Endothelial cell of umbilical vein (primary cell): ENCODE measurements around the gene BSND. TPM values are rescaled to one million over a fixed set of nuclear protein-coding genes. Genes with fewer than 3 reads are reported as not detected.

Experiments
- BruUV-seq: library from RNA; stranded (reverse); fragments of 400-500 nt; replicated peaks from 2 replicates; lab custom pipeline; 2021; lab: Mats Ljungman, UMichigan
- CTCF ChIA-PET: fragments of 300-600, 350-600 bp; sonication (Branson Sonifier 250); formaldehyde crosslinking; loops from one replicate; lab custom pipeline; 2021; ENCODE audit warnings: antibody characterized with exemption, inconsistent platforms; lab: Charles Lee
- POLR2A ChIA-PET: fragments of 300-600, 350-600 bp; sonication (Branson Sonifier 250); formaldehyde crosslinking; loops from one replicate; lab custom pipeline; 2021; ENCODE audit warnings: antibody characterized with exemption, inconsistent platforms; lab: Charles Lee
- DNase-seq: peaks from one replicate; pipeline ENCODE4 v3.0.0-alpha.2; 2011; ENCODE audit warnings: low read depth, low spot score
- FAIRE-seq: peaks from 2 replicates; lab custom pipeline; 2011; peaks lifted over from hg19 to GRCh38; lab: Jason Lieb, UNC
- H2AFZ ChIP-seq: 2 replicates; pipeline ENCODE4 v1.6.0; 2012; ENCODE audit warnings: low read depth, low read length, control low read depth, inconsistent platforms
- H3K27ac ChIP-seq: 2 replicates; pipeline ENCODE4 v1.5.1; 2011; ENCODE audit warnings: low read depth, mild to moderate bottlenecking, control low read depth, low read length, moderate library complexity; ENCODE audit not compliant: insufficient read depth
- H3K27me3 ChIP-seq, 2 experiments: 2 replicates each; pipeline versions ENCODE4 v1.6.0 to v1.6.1; 2011; ENCODE audit warnings: low read length in 2 of 2, mixed read lengths in 1 of 2; ENCODE audit not compliant: control insufficient read depth in 2 of 2, insufficient read depth in 2 of 2
- H3K36me3 ChIP-seq, 2 experiments: 2 replicates in 1 of 2; 3 replicates in 1 of 2; pipeline ENCODE4 v1.5.1; 2011; ENCODE audit warnings: low read length in 2 of 2, mild to moderate bottlenecking in 1 of 2, moderate library complexity in 1 of 2; ENCODE audit not compliant: control insufficient read depth in 2 of 2, insufficient read depth in 2 of 2; ENCODE audit errors: extremely low read depth in 1 of 2
- H3K4me1 ChIP-seq: 3 replicates; pipeline ENCODE4 v1.5.1; 2011; ENCODE audit warnings: mild to moderate bottlenecking, low read length; ENCODE audit not compliant: control insufficient read depth, insufficient read depth; ENCODE audit errors: extremely low read depth
- H3K4me2 ChIP-seq: 2 replicates; pipeline ENCODE4 v1.6.1; 2011; ENCODE audit warnings: low read length, control low read depth, mixed read lengths; ENCODE audit not compliant: insufficient read depth
- H3K4me3 ChIP-seq, 3 experiments: fragments of 200-600 bp in 1 of 3; sonication (generic), shearing (Covaris generic) in 1 of 3; replicated peaks in 1 of 3; 2 replicates each; pipeline ENCODE4 v1.5.1; 2011 to 2016; ENCODE audit warnings: control low read depth in 3 of 3, low read length in 3 of 3, mild to moderate bottlenecking in 2 of 3, inconsistent platforms in 1 of 3, low read depth in 1 of 3, moderate library complexity in 1 of 3; ENCODE audit not compliant: insufficient read depth in 1 of 3
- H3K79me2 ChIP-seq: 2 replicates; pipeline ENCODE4 v1.6.0; 2012; ENCODE audit warnings: low read length, inconsistent platforms; ENCODE audit not compliant: control insufficient read depth, insufficient read depth
- H3K9ac ChIP-seq: replicated peaks from 2 replicates; pipeline ENCODE3; 2011; ENCODE audit warnings: low read length, control low read depth; ENCODE audit not compliant: insufficient read depth; ENCODE audit errors: extremely low read depth
- H3K9me1 ChIP-seq: replicated peaks from 3 replicates; pipeline ENCODE4 v1.6.0; 2011; ENCODE audit warnings: mild to moderate bottlenecking, low read length; ENCODE audit not compliant: control insufficient read depth, insufficient read depth; ENCODE audit errors: extremely low read depth
- H3K9me3 ChIP-seq: replicated peaks from 2 replicates; pipeline ENCODE4 v1.5.1; 2012; ENCODE audit warnings: low read length, inconsistent platforms; ENCODE audit not compliant: control insufficient read depth, insufficient read depth
- H4K20me1 ChIP-seq: replicated peaks from 2 replicates; pipeline ENCODE3; 2011; ENCODE audit warnings: mild to moderate bottlenecking, low read length; ENCODE audit not compliant: control insufficient read depth, insufficient read depth; ENCODE audit errors: extremely low read depth
- CTCF ChIP-seq, 2 donors: IDR thresholded peaks; 1 replicate in 1 of 2; 2 replicates in 1 of 2; pipeline ENCODE4 v1.5.1; 2011; ENCODE audit warnings: low read length in 2 of 2, mild to moderate bottlenecking in 2 of 2, moderate library complexity in 2 of 2, control low read depth in 1 of 2, inconsistent platforms in 1 of 2, low read depth in 1 of 2; ENCODE audit not compliant: insufficient read depth in 1 of 2; ENCODE audit errors: extremely low read depth in 1 of 2
- EZH2 ChIP-seq: IDR thresholded peaks from 2 replicates; pipeline ENCODE4 v1.6.1; 2012; ENCODE audit warnings: borderline replicate concordance, low read depth, mild to moderate bottlenecking, moderate library complexity, low read length, inconsistent platforms; ENCODE audit not compliant: severe bottlenecking
- FOS ChIP-seq: IDR thresholded peaks from 2 replicates; pipeline ENCODE4 v1.6.1; 2011; ENCODE audit warnings: mild to moderate bottlenecking, low read length, moderate library complexity, borderline replicate concordance; ENCODE audit not compliant: insufficient read depth
- GATA2 ChIP-seq: IDR thresholded peaks from 2 replicates; pipeline ENCODE4 v1.7.0; 2011; ENCODE audit warnings: low read depth, mild to moderate bottlenecking, moderate library complexity, mixed read lengths, low read length; ENCODE audit not compliant: insufficient read length, insufficient read depth
- JUN ChIP-seq: IDR thresholded peaks from 2 replicates; pipeline ENCODE4 v1.6.1; 2011; ENCODE audit warnings: borderline replicate concordance, low read depth; ENCODE audit not compliant: insufficient read length, insufficient read depth
- MAX ChIP-seq: IDR thresholded peaks from 2 replicates; pipeline ENCODE4 v1.6.1; 2011; ENCODE audit not compliant: insufficient read depth, insufficient read length
- MYC ChIP-seq: IDR thresholded peaks from one replicate; pipeline ENCODE4 v1.6.1; 2011; ENCODE audit warnings: mild to moderate bottlenecking, low read depth, low read length
- POLR2A ChIP-seq: IDR thresholded peaks from 2 replicates; pipeline ENCODE4 v1.6.1; 2012; ENCODE audit warnings: low read depth, mild to moderate bottlenecking, control low read depth, low read length
- POLR2AphosphoS5 ChIP-seq: IDR thresholded peaks from 2 replicates; pipeline ENCODE4 v1.6.1; 2012; ENCODE audit warnings: low read depth, mild to moderate bottlenecking, control low read depth, low read length, moderate library complexity; ENCODE audit not compliant: insufficient read depth
- dilution Hi-C: fragments of 300-500 bp; cut with MboI; formaldehyde crosslinking; loops from one replicate; pipeline ENCODE4 v1.15.0; 2019; ENCODE audit warnings: low sequenced_read_pairs; ENCODE audit not compliant: extremely low pct_ligation_motif_present
- intact Hi-C: fragments of 100-400 bp; cut with micrococcal nuclease; formaldehyde crosslinking; loops from one replicate; pipeline ENCODE4 v1.10.0; 2022
- polyA plus RNA-seq, 4 experiments: library from polyadenylated mRNA; depleted of rRNA in 3 of 4; stranded (reverse) in 3 of 4; unstranded in 1 of 4; fragments of >200 nt; gene quantifications; 2 replicates each; pipeline versions ENCODE4 v1.2.1 to v1.2.3, GENCODE V29; 2011 to 2012; ENCODE audit warnings: missing spikeins in 1 of 4
- total RNA-seq: library from RNA; stranded (reverse); gene quantifications from 2 replicates; pipeline ENCODE4 v1.2.3, GENCODE V29; 2021

BSND gene
- total and polyA plus RNA-seq, 2 donors (not counting 3 experiments of a cell fraction or from before 2014, with no cell fraction given), result not detected

GRCh38 chr1:55010887-55011217 lies 12.1 kb downstream of the BSND start:
- Histone ChIP-seq H2AFZ (no peak overlapping the region), H3K4me1 (no peaks in the 10 kb centered on the region), H3K27me3 (peaks cover 4 to 13% of the 10 kb centered on the region in 2 experiments), H3K9me3 (no peaks in the 10 kb centered on the region), H4K20me1 (no peaks in the 10 kb centered on the region), H3K9me1 (no peaks in the 10 kb centered on the region), H3K27ac (no peak overlapping the region), H3K4me2 (no peak overlapping the region), H3K4me3 (no peak overlapping the region), H3K9ac (no peak overlapping the region), H3K36me3 (no peaks in the 10 kb centered on the region), H3K79me2 (no peaks in the 10 kb centered on the region)
- FAIRE-seq (no peak), DNase-seq (no peak)
- no TSS peak for BruUV-seq
- CTCF ChIA-PET, result no interaction called here
- dilution Hi-C loops, result no loop called here
- TF ChIP-seq POLR2A (no peak), CTCF (IDR thresholded peaks at IDR 0.05; ENCODE audit: extremely low read depth in 1 of 2, insufficient read depth in 1 of 2, low read depth in 1 of 2, low read length in 2 of 2) (no peak), GATA2 (no peak), EZH2 (no peak), POLR2AphosphoS5 (no peak), FOS (no peak), MAX (no peak), JUN (no peak), MYC (no peak)
- POLR2A ChIA-PET, result no interaction called here
- intact Hi-C loops, result no loop called here
